Vagina (tissue), 2 donors: Measurements from ENCODE around the gene GLT8D2. TPM values are rescaled to one million over a fixed set of nuclear protein-coding genes. Genes with fewer than 3 reads are reported as not detected.
A peak's percentile ranks its signal among the peaks of the same experiment; 100 is the strongest.

Experiments used
- DNase-seq, 2 donors: peaks; one replicate each; pipeline ENCODE4 v3.0.0-alpha.2; 2017; ENCODE audit errors: extremely low spot score in 2 of 2
- H3K27ac ChIP-seq: fragments of 200-600 bp; sonication (generic); one replicate; pipeline ENCODE4 v1.5.1; 2019
- H3K27me3 ChIP-seq: fragments of 200-600 bp; sonication (generic); one replicate; pipeline ENCODE4 v1.5.1; 2019
- H3K36me3 ChIP-seq, 2 donors: fragments of 200-600 bp; sonication (generic); one replicate each; pipeline ENCODE4 v1.5.1; 2017 to 2019
- H3K4me1 ChIP-seq: fragments of 200-600 bp; sonication (generic); one replicate; pipeline ENCODE4 v1.5.1; 2019
- H3K4me3 ChIP-seq, 2 donors: fragments of 200-600 bp; sonication (generic); 1 replicate in 1 of 2; 2 replicates in 1 of 2; pipeline ENCODE4 v1.5.1; 2016 to 2019
- H3K9me3 ChIP-seq: fragments of 200-600 bp; sonication (generic); one replicate; pipeline ENCODE4 v1.5.1; 2019
- POLR2A ChIP-seq, 2 donors: fragments of 450-650 bp; IDR thresholded peaks; one replicate each; pipeline ENCODE4 v1.6.1; 2017; ENCODE audit warnings: antibody characterized with exemption in 2 of 2, mild to moderate bottlenecking in 2 of 2, moderate library complexity in 2 of 2
- POLR2AphosphoS5 ChIP-seq, 2 donors: sonication (generic); formaldehyde crosslinking; IDR thresholded peaks; one replicate each; pipeline ENCODE4 v1.9.0; 2017; ENCODE audit warnings: antibody characterized with exemption in 2 of 2, mild to moderate bottlenecking in 2 of 2, low read depth in 1 of 2; ENCODE audit not compliant: insufficient read depth in 1 of 2
- intact Hi-C: fragments of 100-400 bp; cut with DNase I; formaldehyde crosslinking; loops from one replicate; pipeline ENCODE4 v1.15.1; 2023
- total RNA-seq: library from RNA; depleted of rRNA; stranded (reverse); fragments of >200 nt; gene quantifications from one replicate; pipeline ENCODE4 v1.2.3, GENCODE V29; 2016
- TF ChIP-seq, protein P1 (sequence below), 3 experiments: fragments of 450-650 bp in 2 of 3; fragments of 200-600 bp in 1 of 3; sonication (generic) in 1 of 3; IDR thresholded peaks; one replicate each; pipeline ENCODE4 v1.5.1; 2017 to 2019; ENCODE audit warnings: antibody characterized with exemption in 3 of 3, mild to moderate bottlenecking in 2 of 3, moderate library complexity in 2 of 3

Gene GLT8D2
- total RNA-seq, 1 donor from 2014 or later: 11.0 TPM

DNA sequence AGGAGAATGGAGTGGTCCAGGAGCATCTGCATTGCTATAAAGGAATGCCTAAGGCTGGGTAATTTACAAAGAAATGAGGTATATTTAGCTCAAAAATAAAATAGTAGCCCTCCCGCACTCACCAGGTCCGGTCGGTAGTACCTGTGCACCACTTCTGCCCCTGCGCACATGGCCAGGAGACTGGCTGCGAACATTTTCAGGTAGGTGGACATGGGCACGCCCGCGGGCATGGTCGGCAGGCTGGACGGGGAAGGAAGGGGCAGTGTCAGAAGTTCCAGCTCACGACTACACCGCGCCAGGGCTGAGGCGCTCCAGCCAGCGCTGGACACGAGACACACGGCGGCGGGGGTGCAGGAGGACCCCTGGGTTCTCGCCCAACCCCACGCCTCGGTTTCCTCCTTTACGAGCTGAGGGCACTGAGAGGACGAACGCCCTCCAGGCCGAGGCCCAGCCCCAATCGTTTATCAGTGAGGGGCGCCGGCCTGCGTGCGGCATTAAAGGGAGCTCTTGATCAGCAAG, 93.4 kb downstream of the GLT8D2 start:
- no peaks in the 10 kb centered on the region for H3K9me3 ChIP-seq
- peaks cover 0 to 6% of the 10 kb centered on the region in 2 donors for H3K36me3 ChIP-seq
- H3K27ac ChIP-seq: peak overlapping the region; percentile 90
- TF ChIP-seq POLR2AphosphoS5 (IDR thresholded peaks at IDR 0.05; ENCODE audit: insufficient read depth in 1 of 2, low read depth in 1 of 2) (no peak), POLR2A (IDR thresholded peaks at IDR 0.05) (no peak)
- TF ChIP-seq, protein P1, sequence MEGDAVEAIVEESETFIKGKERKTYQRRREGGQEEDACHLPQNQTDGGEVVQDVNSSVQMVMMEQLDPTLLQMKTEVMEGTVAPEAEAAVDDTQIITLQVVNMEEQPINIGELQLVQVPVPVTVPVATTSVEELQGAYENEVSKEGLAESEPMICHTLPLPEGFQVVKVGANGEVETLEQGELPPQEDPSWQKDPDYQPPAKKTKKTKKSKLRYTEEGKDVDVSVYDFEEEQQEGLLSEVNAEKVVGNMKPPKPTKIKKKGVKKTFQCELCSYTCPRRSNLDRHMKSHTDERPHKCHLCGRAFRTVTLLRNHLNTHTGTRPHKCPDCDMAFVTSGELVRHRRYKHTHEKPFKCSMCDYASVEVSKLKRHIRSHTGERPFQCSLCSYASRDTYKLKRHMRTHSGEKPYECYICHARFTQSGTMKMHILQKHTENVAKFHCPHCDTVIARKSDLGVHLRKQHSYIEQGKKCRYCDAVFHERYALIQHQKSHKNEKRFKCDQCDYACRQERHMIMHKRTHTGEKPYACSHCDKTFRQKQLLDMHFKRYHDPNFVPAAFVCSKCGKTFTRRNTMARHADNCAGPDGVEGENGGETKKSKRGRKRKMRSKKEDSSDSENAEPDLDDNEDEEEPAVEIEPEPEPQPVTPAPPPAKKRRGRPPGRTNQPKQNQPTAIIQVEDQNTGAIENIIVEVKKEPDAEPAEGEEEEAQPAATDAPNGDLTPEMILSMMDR (IDR thresholded peaks at IDR 0.05): no peak
- peaks cover 24% of the 10 kb centered on the region for H3K4me1 ChIP-seq
- H3K4me3 ChIP-seq: peak overlapping the region; percentile 65 to 84
- no peaks in the 10 kb centered on the region for H3K27me3 ChIP-seq
- intact Hi-C loops: no loop called here
- no peak for DNase-seq

DNA sequence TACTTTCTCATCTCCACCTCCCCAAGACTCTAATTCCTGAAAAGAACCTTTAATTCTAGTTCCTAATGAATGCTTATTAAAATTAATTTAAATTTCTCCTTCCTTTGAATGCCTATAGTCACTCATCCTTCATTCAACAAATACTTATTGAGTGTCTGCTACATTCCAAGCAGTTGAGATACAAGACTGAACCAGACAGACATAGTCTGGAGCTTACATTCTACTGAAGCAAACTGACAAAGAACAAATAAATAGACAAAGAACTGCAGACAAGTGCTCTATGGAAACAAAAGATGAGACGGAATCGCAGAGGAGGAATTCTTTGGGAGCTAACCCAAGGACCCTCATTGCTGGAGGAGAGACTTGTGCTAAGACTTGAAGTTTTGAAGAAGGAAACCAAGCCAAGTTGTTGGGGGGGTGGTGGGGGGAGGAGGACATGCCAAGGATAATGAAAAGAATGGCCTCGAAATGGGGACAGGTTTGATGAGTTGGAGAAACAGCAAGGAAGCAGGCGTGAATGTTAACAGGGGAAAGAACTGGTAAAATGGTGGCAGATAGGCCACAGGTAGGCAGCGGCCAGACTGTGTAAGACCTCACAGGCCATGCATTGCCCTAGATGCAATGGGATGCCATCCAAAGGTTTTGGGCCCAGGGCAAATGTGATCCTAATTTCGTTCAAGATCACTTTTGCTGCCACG, 94.0 kb downstream of the GLT8D2 start:
- no peak for DNase-seq
- TF ChIP-seq, protein P1 (IDR thresholded peaks at IDR 0.05): no peak
- TF ChIP-seq POLR2AphosphoS5 (IDR thresholded peaks at IDR 0.05; ENCODE audit: insufficient read depth in 1 of 2, low read depth in 1 of 2) (no peak), POLR2A (IDR thresholded peaks at IDR 0.05) (no peak)
- peak overlapping the region; percentile 65 to 84 for H3K4me3 ChIP-seq
- H3K27ac ChIP-seq: peak overlapping the region; percentile 90
- H3K36me3 ChIP-seq: peaks cover 0 to 12% of the 10 kb centered on the region in 2 donors
- intact Hi-C loops: no loop called here
- peaks cover 24% of the 10 kb centered on the region for H3K4me1 ChIP-seq
- no peaks in the 10 kb centered on the region for H3K27me3 ChIP-seq
- no peaks in the 10 kb centered on the region for H3K9me3 ChIP-seq

- Histone ChIP-seq H3K9me3 (no peaks in the 10 kb centered on the region), H3K27me3 (no peaks in the 10 kb centered on the region), H3K36me3 (peaks cover 0 to 45% of the 10 kb centered on the region in 2 donors), H3K27ac (no peak overlapping the region), H3K4me1 (peaks cover 24% of the 10 kb centered on the region), H3K4me3 (no peak overlapping the region)
- no peak for DNase-seq
- TF ChIP-seq, protein P1 (IDR thresholded peaks at IDR 0.05): no peak
- TF ChIP-seq POLR2A (IDR thresholded peaks at IDR 0.05): no peak
- no peak for TF ChIP-seq POLR2AphosphoS5 (IDR thresholded peaks at IDR 0.05; ENCODE audit: insufficient read depth in 1 of 2, low read depth in 1 of 2)
- intact Hi-C loops: no loop called here
Measured at GRCh38 chr12:103952497-103952896, 97.5 kb downstream of the GLT8D2 start.

- H3K36me3 ChIP-seq: peaks cover 0 to 81% of the 10 kb centered on the region in 2 donors
- H3K9me3 ChIP-seq: no peaks in the 10 kb centered on the region
- no peak overlapping the region for H3K4me3 ChIP-seq
- no peaks in the 10 kb centered on the region for H3K27me3 ChIP-seq
- TF ChIP-seq POLR2A (IDR thresholded peaks at IDR 0.05) (no peak), POLR2AphosphoS5 (IDR thresholded peaks at IDR 0.05; ENCODE audit: insufficient read depth in 1 of 2, low read depth in 1 of 2) (no peak)
- TF ChIP-seq, protein P1 (IDR thresholded peaks at IDR 0.05): no peak
- no peaks in the 10 kb centered on the region for H3K4me1 ChIP-seq
- DNase-seq: no peak
- no peak overlapping the region for H3K27ac ChIP-seq
- intact Hi-C loops: no loop called here
Measured at GRCh38 chr12:103948746-103949406, 101.1 kb downstream of the GLT8D2 start.
